HCT116 (cell line): ENCODE results near the gene GRHL1.

Source experiments
- YY1 ChIP-seq: IDR thresholded peaks from 2 replicates; pipeline ENCODE4 v1.6.1; 2011; ENCODE audit warnings: low read length, low read depth, moderate library complexity, mild to moderate bottlenecking; ENCODE audit not compliant: insufficient replicate concordance; ENCODE audit errors: extremely low read depth
- TF ChIP-seq, protein P1 (sequence below), 3 experiments: fragments of 200-600 bp in 1 of 3; sonication (generic) in 1 of 3; IDR thresholded peaks in 2 of 3; conservative IDR thresholded peaks in 1 of 3; 2 replicates each; pipeline ENCODE4 v1.5.1; 2012 to 2017; ENCODE audit warnings: low read depth in 2 of 3, low read length in 2 of 3, antibody characterized with exemption in 1 of 3, borderline replicate concordance in 1 of 3, control low read depth in 1 of 3, mild to moderate bottlenecking in 1 of 3, mixed read lengths in 1 of 3, mixed run types in 1 of 3, moderate library complexity in 1 of 3; ENCODE audit not compliant: insufficient read depth in 1 of 3

DNA sequence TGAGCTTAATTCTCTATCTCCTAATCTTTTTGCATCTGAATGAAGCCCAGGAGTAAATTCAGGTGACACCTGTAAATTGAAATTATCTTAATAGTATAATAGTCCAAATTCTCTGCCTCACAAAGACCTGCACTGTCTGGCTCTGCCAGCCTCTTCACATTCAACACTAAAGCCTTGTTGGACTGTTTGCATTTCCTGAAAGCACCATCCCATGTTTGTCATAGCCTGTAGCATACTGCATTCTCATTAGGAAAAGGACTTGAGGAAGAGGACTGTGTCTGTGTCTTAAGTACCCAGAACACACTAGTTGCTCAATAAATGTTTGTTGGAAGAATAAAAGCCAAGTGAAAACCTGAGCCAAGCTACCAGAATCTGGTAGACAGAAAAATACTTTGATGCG is 42.9 kb upstream of the GRHL1 start:
- TF ChIP-seq, protein P1, sequence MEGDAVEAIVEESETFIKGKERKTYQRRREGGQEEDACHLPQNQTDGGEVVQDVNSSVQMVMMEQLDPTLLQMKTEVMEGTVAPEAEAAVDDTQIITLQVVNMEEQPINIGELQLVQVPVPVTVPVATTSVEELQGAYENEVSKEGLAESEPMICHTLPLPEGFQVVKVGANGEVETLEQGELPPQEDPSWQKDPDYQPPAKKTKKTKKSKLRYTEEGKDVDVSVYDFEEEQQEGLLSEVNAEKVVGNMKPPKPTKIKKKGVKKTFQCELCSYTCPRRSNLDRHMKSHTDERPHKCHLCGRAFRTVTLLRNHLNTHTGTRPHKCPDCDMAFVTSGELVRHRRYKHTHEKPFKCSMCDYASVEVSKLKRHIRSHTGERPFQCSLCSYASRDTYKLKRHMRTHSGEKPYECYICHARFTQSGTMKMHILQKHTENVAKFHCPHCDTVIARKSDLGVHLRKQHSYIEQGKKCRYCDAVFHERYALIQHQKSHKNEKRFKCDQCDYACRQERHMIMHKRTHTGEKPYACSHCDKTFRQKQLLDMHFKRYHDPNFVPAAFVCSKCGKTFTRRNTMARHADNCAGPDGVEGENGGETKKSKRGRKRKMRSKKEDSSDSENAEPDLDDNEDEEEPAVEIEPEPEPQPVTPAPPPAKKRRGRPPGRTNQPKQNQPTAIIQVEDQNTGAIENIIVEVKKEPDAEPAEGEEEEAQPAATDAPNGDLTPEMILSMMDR (IDR thresholded peaks at IDR 0.05 in 2 of 3, conservative IDR thresholded peaks at IDR 0.05 in 1 of 3; ENCODE audit: borderline replicate concordance in 1 of 3, insufficient read depth in 1 of 3, low read depth in 2 of 3, low read length in 2 of 3), result no peak
- no peak for TF ChIP-seq YY1
